ENCODE measurements around the gene FAT1.

The FAT1 gene

DNA sequence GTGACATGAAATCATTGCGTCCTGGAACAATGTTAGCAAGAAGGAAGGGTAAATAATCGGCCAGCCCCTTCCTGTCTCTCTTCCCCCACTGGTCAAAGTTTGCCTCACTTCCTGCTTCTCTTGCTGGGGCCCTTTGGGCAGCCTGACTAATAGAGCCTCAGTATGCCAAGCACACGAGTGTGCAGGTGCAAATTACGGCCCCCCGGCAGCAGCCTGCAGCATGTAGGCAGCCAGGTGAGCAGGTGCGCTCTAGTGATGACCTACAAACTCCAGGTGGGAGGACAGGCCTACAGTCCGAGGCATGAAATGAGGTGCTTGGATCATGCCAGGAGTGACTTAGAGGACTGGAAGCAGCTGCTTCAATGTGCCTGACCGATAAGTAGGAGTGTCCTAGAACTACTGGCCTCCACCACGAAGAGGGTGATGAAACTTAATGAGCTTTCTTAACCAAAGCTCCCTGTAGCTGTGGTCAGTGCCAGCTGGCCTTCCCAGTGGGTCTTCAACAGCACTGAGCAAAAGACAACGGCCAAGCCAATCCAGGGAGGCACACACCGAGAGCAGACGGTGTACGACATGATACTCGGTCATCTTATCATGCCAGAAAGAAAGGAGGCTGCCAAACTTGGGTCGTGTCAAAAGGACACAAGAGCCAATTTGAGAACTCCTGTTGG lies 26.1 kb upstream of the FAT1 start:
- peak in 1 of 3 experiments; percentile 9 for DNase-seq

DNA sequence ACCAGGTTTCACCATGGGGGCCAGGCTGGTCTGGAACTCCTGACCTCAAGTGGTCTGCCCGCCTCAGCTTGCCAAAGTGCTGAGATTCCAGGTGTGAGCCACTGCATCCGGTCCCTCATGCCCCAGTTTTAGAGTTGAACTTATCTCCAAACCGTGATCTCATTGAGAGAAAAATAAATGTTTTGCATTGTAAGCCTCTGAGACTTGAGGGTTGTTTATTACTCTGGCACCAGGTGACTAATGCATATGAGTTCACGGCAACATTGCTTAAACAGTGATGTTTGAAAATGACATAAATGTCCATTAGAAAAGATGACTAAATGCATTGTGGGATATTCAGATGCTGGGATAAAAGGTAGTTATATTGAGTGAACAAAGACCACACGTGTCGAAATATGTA lies 22.9 kb upstream of the FAT1 start:
- DNase-seq, result no peak

DNA sequence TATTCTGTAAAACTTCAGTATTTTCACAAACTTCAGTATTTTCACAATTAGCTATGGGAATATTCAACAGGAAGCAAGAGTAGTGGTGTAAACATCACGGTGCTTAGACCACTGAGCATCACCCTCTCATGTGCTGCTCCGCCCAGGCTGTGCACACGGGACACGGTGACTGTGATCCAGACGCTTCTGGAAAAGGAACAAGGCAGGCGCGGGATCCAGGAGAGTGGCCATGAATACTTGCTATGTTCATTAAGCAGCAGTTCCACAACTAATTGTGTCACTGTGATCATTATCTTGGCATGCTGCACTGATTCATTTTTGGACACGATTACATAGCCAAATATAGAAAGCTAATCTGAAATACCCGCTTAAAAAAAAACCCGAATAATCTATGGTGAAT lies 19.6 kb upstream of the FAT1 start:
- no peak for DNase-seq

DNA sequence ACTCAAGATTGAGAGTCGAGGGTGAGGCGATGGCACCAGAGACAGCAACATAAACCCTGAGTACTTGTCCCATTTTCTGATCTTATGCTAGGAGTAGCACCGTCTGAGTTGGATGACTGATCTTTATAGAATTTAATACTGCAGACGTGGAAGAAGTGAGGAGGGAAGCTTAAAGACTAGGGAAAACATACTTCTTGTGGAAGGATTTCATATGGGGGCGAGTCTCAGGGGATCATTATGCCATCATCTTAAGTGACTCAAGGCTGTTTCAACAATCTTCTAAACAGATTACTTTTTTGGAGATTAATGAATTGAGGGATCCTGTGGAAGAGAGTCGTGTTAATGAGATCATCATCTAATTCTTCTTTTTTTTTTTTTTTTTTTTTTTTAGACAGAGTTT lies 17.2 kb upstream of the FAT1 start:
- no peak for DNase-seq

DNA sequence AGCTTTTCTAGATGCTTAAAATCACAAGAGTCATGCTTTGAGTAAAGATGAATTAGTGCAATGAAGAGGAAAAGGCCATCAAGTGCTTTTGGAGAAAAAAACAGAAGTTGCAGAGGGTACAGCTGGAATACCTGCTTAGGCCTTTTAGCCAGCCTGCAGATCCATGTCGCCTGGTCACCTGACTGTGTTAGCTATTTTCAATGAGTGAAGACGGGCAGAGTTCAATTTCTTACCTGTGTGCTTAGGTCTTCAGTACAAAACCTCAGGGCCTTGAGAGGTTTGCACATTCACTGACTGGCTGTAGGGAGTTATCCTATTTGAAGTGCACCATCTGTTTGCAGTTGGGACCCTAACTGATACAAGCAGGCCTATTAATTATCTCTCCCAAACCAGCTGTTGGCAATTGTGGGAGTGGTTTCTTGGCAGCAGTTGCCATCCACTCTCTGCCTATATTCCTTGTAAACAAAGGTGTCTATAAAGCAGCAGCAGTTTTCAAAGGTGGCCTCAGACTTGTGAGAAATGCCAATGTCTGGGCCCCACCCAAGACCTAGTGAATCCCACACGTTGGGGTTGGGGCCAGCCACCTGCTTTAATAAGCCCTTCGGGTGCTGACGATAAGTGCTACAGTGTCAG lies 16.3 kb upstream of the FAT1 start:
- DNase-seq, result no peak

DNA sequence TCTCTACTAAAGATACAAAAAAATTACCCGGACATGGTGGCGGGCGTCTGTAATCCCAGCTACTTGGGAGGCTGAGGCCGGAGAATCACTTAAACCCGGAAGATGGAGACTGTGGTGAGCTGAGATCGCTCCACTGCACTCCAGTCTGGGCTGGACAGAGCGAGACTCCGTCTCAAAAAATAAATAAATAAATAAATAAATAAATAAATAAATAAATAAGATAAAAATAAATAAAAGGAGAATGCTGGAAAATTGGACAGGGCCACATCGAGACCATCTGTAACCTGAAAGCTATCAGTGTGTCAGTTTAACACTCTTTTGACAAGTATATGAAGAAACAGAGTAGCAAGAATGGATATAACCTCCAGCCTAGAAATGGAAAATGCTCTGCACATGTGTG lies 15.7 kb upstream of the FAT1 start:
- DNase-seq, result no peak

DNA sequence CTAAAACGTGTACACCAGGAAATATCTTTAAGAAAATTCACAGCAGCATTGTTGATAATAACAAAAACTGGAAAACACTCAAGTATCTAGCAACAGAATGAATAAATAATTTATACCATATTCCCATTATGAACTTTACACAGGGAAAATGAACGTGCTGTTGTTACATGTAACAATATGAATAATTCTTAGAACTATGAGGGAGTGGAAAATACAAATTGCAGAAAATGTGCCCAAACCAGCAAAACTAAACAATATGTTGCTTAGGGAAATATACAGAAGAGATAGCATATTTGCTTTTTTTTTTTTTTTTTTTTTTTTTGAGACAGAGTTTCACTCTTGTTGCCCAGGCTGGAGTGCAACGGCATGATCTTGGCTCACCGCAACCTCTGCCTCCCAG lies 14.8 kb upstream of the FAT1 start:
- DNase-seq, result no peak

DNA sequence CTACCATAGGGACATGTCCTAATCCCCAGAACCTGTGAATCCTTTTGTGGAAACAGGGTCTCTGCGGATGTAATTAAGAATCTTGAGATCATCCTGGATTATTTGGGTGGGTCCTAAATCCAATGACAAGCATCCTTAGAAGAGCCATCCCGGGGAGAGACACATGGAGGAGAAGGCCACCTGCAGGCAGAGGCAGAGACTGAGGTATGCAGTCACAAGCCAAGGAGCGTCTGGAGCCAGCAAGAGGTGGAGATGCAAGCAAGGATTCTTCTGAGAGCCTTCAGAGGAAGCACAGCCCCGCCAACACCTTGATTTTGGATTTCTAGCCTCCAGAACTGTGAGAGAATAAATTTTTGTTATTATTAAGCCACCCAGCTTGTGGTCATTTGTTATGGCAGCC lies 13.8 kb upstream of the FAT1 start:
- no peak for DNase-seq

DNA sequence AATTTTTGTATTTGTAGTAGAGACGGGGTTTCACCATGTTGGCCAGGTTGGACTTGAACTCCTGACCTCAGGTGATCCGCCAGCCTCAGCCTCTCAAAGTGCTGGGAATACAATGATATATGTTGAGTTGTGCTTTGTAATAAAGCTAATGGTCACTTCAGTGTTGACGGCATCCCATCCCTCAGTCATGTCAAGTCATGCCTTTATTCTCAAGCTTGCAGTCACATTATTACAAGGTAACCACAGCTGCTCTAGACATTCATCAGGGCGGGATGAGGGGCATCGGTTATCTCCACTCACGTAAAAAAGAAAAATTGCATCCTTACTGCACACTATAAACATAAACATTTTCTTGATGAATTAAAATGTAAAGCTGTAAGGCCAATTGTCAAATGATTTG lies 12.8 kb upstream of the FAT1 start:
- DNase-seq, result no peak

DNA sequence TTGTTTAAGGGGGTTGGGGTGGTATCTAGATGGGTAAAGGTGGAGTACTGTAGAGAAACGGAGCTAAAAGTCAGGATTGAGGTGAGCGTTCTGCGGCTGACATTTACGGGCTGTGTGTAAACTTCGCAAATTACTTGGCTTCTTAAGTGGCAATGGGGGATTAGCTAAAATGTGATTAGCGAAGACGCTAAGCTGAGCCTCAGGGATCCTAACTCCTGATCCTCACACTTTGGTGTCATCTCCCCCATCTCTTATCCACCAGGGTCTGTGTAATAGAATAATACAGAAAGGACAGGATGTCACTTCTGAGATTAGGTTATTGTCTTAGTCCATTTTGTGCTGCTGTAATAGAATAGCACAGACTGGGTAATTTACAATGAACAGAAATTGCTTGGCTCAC lies 10.6 kb upstream of the FAT1 start:
- DNase-seq, result no peak

DNA sequence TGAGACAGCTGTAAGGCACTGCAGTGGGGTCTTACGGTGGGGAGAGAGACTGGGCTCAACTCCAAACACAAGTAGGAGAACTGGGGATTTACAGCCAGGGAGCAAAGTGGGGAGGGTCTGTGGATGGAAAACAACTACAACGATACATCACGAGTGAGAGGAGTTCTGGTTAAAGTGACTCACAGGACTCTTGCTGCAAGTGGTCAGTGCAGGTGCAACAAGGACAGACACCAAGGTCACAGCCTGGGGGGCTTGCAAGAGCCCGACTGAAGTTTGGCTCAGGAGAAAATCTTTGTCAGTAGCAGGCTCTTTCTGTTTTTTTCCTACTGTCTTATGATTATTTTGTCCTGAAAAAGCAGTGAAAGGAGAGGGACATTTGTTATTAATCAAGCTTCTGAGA lies 10.1 kb upstream of the FAT1 start:
- no peak for DNase-seq

DNA sequence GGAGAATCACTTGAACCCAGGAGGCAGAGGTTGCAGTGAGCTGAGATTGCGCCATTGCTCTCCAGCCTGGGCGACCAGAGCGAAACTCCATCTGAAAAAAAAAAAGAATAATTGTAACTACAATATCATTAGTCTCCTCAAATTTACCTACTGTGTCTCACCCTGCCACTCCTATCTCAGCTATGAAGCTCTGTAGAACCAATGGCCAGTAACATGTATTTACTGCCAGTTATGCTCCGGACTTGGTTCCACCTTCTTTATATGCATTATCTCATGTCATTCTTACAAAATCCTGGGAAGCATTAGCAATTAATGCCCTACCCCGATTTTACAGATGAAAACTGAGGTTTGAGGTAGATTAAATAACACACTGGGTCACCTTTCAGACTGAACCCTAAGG lies 7.0 kb upstream of the FAT1 start:
- DNase-seq, result no peak

DNA sequence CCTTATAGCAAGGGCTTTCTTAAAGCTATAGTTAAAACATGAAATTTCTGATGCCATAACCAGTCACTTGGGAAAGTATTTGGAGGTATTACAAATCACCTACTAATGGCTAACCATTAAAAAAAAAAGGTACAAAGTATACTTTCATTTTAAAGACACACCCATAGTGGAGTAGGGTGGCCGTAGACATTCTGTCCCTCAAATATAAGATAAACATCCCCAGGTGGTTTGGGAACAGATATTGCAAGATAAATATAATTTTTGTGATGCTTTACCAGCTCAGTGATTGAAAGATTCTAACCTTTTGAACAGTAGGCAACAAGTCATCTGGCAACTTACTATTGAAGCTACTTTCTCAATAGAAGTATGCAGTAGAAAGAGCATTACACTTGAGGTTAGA lies 6.2 kb upstream of the FAT1 start:
- no peak for DNase-seq

DNA sequence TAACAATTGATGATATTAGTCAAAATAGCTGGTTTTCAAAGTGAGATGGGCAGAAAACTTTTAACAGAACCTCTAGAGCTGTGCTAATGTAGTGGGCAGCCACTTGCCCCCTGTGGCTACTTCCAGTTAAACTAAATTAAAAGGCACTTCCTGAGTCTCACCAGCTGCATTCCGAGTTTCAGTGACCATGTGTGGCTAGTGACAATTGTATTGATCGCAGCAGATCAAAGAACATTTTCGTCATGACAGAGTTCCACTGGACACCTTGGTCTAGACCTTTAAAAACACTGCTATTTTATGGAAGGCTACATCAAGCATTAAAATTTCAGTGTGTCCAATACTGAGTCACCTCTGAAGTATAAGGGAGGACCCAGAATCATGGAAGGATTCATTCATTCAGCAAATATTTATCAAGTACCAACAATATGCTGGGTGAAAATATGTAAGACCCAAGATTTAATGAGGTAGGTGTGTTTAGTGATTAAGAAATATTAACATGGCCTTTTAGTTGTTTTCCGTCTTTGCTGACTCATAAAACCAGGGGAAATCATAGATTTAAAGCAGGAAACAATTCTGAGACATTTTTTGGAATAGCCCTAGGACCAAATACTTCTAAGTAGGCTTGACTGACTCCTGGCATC lies 5.1 kb upstream of the FAT1 start:
- DNase-seq, result no peak

DNA sequence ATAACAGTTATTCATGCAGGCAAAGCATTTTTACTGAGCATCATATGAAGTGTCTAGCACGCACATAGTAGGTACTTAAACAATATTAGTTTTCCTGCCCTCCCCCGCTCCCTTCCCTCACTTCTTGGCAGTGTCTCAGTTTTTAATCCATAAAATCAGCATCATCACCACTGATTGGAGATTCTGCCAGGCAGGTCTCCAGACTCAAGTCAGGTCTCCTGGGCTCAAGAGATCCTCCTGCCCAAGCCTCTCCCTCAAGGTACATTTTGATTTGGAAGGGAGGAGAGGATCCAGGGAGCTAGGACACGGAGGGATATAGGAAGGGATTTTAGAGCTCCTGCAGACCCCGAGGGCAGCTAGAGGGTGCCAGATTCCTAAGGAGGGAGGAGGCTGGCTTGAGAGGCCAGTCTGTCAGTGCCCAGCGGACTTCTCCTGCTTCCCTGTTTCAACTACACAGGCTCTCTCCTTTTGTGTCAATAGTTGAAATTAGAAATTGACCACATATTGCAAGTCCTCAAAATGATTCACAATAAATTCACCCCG lies 4.4 kb upstream of the FAT1 start:
- no peak for DNase-seq

DNA sequence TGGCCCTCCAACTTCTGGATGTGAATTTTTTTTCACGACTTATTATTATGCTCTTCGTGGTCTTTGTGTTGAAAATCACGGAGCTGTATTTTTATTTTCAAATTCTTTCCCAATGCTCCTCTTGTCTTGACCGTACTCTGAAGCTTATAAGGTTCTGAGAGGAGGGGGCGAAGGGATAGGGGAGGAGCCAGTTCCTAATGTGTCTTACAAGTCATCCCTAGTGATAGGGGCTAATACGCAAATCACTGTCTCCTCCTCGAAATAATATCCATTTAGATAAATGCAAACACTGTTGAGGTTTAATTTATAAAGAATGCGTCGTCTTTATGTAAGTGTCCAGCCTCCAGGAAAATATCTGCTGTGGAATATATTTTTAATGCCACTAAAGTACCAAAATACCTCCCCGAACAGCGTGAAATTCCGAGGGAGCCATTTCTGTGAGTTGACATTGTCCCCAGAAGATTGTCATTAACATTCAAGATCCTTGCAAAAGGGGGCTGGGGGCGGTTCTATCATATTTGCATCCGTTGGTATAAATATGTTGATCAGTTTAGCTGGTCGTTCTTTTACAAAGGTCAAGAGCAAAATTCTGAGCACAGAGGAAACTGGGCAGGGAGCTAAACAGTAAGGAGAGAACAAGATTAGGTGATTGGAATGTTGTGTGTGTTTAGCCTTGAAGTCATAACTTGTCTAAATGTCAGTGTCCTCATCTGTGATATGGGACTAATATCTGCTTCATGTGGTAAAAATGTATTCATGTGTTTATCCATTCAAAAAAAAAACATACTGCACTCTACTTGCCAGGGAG lies 3.7 kb upstream of the FAT1 start:
- no peak for DNase-seq

DNA sequence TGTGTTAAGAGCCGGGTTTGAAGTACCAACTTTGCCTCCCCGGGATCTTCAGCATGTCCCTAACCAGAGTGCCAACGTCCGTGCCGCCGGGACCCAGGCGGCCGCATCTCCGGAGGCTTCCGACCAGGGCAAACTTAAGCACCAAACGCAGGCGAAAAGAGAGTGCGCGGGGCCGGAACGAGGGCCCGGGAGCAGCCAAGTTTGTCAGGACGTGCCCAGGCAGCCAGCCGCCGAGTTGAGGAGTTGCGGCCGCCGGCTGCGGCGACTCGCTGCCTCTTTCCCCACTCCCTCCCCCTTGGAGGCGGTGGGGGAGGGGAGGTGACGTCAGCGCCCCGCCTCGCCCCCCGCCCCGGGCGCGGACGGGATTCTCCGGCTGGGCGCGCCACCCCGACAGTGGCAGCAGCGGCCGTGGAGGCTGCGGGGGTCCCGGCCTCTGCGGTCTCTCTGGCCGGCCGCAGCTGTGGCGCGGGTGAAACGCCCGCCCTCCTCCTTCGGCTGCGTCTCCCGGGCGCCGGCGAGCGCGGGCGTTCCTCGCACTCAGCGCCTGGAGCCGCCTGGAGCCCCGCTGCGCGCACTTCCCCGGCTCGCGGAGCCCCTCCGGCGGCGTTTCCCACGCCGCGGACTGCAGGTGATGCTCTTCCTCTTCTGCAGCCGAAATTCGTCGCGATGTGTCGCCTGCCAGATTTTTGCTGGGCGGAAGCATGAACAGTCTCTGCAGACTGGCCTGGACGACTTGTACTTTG lies 2.9 kb upstream of the FAT1 start:
- peak in 2 of 3 experiments; percentile 71 for DNase-seq

DNA sequence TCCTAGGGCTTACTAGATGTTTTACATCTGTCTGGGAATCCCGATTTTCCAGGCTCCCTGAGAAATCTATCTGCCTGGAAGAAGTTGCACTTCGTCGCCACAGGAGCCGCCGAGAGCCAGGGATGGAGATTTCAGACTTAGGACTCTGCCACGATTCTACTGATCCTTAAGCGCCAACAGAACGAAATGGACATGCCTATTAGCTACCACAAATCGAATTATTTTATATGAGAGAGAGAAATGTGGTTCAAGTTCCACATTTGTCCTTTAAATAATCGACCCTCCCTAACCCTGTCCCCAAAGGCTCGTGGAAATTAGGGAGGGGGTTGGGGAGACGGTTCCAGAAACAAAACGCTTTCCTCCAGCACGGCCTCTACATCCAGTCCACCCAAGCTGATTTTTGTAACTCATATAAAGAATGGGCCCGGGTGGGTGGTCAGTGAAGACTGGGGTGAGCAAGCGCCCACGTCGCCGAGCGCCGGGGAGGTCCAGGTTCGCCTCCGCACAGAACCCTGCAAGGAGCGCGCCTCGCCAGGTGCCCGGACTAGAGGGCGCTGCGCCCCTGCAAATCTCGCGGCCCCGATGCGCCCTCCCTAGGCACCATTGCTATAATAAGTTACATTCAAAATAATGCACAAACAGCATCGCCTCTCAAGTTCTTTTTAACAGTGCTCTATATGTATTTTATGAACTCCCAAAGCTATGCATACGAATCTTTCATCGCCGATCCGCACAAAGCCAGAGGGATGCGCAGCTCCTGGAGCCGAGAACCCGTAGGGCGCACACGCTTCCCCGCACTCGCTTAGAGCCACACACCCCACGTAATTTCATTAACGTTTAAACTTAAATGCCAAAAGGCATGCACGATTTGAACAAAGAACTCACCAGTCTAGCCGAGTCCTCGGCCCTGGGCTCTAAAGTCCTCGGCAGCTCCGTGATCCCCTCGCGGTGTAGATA lies 2.1 kb upstream of the FAT1 start:
- DNase-seq, result peak in 2 of 3 experiments; percentile 58 to 65

DNA sequence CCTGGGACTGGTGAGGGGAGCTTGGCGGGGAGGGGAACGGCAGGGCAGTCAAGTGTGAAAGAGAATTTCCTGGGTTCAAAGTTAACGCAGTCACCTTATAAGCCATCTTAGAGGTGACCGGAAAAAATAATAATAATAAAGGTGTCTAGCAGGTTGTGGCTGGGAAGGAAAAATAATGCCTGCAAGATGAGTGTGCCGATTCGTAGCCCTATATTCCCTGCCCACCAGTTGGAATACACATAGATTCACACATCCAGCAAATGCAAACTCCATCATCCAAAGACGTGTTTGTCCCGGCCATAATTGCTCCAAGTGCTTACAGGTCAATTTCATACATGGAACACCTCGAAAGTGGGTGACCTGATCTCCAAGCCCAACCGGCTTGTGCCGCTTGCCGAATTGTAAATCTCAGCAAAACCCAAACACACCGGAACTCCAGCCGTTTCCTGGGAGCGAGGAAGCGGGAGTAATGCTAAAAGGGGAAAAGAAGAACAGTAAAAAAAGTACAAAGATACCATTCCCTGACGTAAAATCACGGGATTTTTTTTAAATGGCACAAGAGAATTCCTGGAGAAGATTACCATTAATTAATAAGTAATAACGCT lies 1.3 kb upstream of the FAT1 start:
- peak in 2 of 3 experiments; percentile 16 to 22 for DNase-seq

DNA sequence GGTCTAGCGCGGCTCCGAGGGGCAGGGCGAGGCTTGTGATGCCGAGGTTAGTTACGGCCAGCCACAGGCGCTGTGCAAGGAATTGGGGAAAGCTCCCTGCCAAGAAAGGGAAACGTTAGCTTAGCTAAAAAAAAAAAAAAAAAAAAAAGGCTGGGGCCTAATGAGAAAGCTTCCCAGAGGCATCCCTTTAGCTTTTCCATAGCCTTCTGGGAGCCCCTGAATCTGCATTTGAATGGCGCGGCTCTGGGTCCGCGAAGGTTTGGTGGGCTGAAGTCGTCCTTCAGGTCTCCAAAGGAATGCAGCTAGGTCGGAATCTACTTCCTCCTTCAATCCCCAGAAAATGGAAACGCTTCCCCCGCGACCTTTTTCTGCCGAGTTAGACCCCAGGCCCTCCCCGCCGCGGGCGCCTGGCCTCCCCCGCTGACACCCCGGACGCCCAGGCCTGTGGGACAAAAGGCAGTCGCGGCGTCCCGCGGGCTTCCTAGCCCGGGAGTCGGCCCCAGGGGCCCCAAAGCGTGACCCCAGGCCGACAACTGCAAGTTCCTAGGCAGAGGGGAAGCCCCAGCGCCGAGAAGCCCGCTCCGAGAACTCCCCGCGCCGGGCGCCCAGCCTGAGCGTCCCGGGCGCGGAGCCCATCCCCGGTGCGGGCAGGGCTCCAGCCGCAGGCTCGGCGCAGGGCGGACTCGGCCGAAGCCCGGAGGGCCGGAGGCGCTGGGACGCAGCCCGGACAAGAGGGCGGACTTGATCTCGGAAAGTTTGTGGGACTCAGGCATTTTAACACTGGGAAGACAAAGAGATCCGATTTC lies 605 bp upstream of the FAT1 start:
- peak in 1 of 3 experiments; percentile 11 for DNase-seq
